Measurements from ENCODE around the gene SYT13. TPM values are rescaled to one million over a fixed set of nuclear protein-coding genes. Genes with fewer than 3 reads are reported as not detected.

SYT13 gene
- total and polyA plus RNA-seq, 10 of the 15 experiments (the other 5 are each of a cell fraction or from before 2014, with no cell fraction given) = not detected

DNA sequence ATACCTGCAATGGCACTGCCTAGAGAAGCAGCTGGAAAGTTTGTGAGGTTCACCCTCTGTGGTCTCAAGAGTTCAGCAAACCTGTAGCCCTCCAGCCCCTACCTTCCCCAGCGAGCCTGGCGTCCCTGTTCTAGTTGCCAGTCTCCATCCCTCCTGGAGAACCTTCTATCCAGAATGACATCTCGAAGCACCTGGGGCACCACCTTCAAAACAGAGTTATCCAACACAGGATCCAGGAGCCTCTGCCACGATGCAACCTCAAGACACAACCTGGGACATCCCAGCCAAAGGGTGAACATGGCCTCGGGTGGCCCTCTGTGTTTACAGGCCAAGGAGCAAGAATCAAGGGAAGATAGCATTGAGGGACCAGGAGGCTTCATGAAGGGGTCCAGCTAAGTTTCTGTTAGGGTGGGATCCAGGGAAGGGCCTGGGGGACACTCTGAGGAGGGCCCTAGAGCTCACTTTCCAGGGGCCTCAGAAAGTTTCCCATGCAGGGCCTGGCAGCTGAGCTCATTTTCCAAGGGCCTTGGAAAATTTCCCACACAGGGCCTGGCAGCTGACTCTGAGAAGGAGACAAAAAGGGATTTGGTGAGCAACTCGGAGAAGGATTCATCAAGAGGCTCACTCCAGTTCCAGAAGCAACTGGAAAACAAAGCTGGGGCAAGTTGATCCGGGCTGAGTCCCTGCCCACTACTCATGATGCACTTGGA is 36.9 kb upstream of the SYT13 start:
- BruUV-seq (replicated peaks) = no TSS peak
- TF ChIP-seq, protein P1, sequence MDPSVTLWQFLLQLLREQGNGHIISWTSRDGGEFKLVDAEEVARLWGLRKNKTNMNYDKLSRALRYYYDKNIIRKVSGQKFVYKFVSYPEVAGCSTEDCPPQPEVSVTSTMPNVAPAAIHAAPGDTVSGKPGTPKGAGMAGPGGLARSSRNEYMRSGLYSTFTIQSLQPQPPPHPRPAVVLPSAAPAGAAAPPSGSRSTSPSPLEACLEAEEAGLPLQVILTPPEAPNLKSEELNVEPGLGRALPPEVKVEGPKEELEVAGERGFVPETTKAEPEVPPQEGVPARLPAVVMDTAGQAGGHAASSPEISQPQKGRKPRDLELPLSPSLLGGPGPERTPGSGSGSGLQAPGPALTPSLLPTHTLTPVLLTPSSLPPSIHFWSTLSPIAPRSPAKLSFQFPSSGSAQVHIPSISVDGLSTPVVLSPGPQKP (IDR thresholded peaks at IDR 0.05; ENCODE audit: low read depth, low read length) = no peak
- TF ChIP-seq, protein P2, sequence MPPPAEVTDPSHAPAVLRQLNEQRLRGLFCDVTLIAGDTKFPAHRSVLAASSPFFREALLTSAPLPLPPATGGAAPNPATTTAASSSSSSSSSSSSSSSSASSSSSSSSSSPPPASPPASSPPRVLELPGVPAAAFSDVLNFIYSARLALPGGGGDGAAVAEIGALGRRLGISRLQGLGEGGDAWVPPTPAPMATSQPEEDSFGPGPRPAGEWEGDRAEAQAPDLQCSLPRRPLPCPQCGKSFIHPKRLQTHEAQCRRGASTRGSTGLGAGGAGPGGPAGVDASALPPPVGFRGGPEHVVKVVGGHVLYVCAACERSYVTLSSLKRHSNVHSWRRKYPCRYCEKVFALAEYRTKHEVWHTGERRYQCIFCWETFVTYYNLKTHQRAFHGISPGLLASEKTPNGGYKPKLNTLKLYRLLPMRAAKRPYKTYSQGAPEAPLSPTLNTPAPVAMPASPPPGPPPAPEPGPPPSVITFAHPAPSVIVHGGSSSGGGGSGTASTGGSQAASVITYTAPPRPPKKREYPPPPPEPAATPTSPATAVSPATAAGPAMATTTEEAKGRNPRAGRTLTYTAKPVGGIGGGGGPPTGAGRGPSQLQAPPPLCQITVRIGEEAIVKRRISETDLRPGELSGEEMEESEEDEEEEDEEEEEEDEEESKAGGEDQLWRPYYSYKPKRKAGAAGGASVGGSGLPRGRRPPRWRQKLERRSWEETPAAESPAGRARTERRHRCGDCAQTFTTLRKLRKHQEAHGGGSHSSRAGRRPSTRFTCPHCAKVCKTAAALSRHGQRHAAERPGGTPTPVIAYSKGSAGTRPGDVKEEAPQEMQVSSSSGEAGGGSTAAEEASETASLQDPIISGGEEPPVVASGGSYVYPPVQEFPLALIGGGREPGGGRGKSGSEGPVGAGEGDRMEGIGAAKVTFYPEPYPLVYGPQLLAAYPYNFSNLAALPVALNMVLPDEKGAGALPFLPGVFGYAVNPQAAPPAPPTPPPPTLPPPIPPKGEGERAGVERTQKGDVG (CRISPR knock-in tag; IDR thresholded peaks at IDR 0.05) = no peak
- TF ChIP-seq ZNF622 (IDR thresholded peaks at IDR 0.05) (no peak), ZNF274 (IDR thresholded peaks at IDR 0.05; ENCODE audit: insufficient read depth, insufficient read length) (no peak), MEF2B (IDR thresholded peaks at IDR 0.05; ENCODE audit: partially characterized antibody, poor library complexity, severe bottlenecking) (no peak), SP1 (IDR thresholded peaks at IDR 0.05; ENCODE audit: low read depth, low read length) (no peak), FOXK2 (IDR thresholded peaks at IDR 0.05) (no peak), TCF12 (IDR thresholded peaks at IDR 0.05; ENCODE audit: low read depth, low read length) (no peak), RCOR1 (conservative IDR thresholded peaks at IDR 0.05; ENCODE audit: low read depth, low read length) (no peak), GABPA (IDR thresholded peaks at IDR 0.05; ENCODE audit: low read depth) (no peak)
- TF ChIP-seq, protein P3, sequence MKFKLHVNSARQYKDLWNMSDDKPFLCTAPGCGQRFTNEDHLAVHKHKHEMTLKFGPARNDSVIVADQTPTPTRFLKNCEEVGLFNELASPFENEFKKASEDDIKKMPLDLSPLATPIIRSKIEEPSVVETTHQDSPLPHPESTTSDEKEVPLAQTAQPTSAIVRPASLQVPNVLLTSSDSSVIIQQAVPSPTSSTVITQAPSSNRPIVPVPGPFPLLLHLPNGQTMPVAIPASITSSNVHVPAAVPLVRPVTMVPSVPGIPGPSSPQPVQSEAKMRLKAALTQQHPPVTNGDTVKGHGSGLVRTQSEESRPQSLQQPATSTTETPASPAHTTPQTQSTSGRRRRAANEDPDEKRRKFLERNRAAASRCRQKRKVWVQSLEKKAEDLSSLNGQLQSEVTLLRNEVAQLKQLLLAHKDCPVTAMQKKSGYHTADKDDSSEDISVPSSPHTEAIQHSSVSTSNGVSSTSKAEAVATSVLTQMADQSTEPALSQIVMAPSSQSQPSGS (IDR thresholded peaks at IDR 0.05; ENCODE audit: low read length) = no peak
- Histone ChIP-seq H3K9ac (ENCODE audit: control insufficient read depth, insufficient read depth, low read length) (no peak overlapping the region), H3K27ac (ENCODE audit: control insufficient read depth, insufficient read depth) (no peak overlapping the region), H3K4me1 (ENCODE audit: control insufficient read depth, insufficient read depth, low read length) (no peaks in the 10 kb centered on the region), H3K36me3 (ENCODE audit: control insufficient read depth in 2 of 2, insufficient read depth in 2 of 2, low read length in 1 of 2) (no peaks in the 10 kb centered on the region), H4K20me1 (ENCODE audit: control insufficient read depth, insufficient read depth) (no peaks in the 10 kb centered on the region), H2AFZ (ENCODE audit: control insufficient read depth, low read depth, low read length) (no peak overlapping the region), H3K4me2 (ENCODE audit: control insufficient read depth, insufficient read depth) (no peak overlapping the region), H3K79me2 (ENCODE audit: control insufficient read depth, insufficient read depth, low read length) (no peaks in the 10 kb centered on the region), H3K4me3 (no peak overlapping the region), H3K27me3 (replicated peaks in 1 of 2; ENCODE audit: control insufficient read depth in 2 of 2, insufficient read depth in 2 of 2, low read length in 1 of 2) (no peaks in the 10 kb centered on the region; a peak in 1 of 4 replicates), H3K9me3 (replicated peaks; ENCODE audit: control insufficient read depth, insufficient read depth, low read length) (no peaks in the 10 kb centered on the region; the same call in 1 of the 3 replicates)
- POLR2A ChIA-PET = no interaction called here
- CTCF ChIA-PET = no interaction called here
- WGBS (ENCODE audit: insufficient coverage, insufficient replicate concordance, low lambda C conversion rate, missing lambda C conversion rate) = 0% methylated on average over 6 of the region's 7 CpGs
- in situ Hi-C loops (cut with MboI) = no loop called here
- no peak for FAIRE-seq
- SMC1A ChIA-PET (ENCODE audit: uncharacterized antibody, unreplicated experiment) = no interaction called here
- RAD21 ChIA-PET (ENCODE audit: unreplicated experiment) = no interaction called here
- no peak for DNase-seq (ENCODE audit: low read depth, low spot score)
- intact Hi-C loops (cut with micrococcal nuclease; ENCODE audit: unreplicated experiment) = no loop called here
- no peak for ATAC-seq

All from GM12878 (cell line).